Mammary microvascular endothelial cell (primary cell): ENCODE results near the gene NLRP7. TPM values are rescaled to one million over a fixed set of nuclear protein-coding genes. Genes with fewer than 3 reads are reported as not detected.

Source experiments
- total RNA-seq: library from RNA; depleted of rRNA; stranded (reverse); fragments of >200 nt; gene quantifications from 2 replicates; pipeline ENCODE4 v1.2.3, GENCODE V29; 2015

NLRP7 gene
- not detected in 2 replicates for total RNA-seq

DNA sequence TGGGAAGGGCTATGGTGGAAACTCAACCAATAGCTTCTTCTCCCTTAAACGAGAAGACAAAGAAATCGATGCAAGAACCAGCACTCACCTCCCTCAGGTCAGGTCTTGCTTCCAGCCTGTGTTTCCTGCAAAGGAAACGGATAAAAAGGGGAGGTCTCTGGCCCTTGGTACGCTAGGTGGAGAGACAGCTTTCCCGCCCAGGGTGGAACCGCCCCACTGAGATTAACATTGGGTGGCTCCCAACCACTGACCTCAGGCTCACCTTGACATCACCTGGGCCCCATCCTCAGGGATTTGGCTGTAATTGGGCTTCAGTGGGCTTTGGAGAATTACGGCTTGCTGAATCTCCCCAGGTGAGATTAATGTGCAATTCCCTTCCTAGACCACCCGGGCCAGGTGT, at the start of gene NLRP7:
Gene NLRP7, minus strand, starts transcription at position 150 of the 400 bp plus-strand sequence.

GRCh38 chr19:54905803-54906511, 41.4 kb downstream of the NLRP7 start, which contains the start of gene NCR1:
Gene NCR1, plus strand, starts transcription at chr19:54906148. Its CDS starts 40 bp downstream, at chr19:54906188.

DNA sequence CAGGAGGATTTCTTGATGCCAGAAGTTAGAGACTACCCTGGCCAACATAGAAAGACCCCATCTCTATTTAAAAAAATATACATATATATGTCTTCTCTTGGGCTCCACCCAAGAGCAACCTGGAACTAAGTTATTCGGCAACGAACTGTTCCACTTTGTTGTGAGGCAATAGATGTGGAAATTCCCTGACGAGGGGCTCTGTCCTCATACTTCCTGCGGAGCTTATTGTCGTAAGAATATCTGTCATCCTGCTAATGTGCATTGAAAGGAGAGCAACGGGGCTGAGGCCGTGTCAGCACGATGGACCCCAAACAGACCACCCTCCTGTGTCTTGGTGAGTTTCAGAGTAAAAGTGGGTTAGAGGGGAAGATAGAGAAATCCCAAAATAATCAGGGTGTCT, 73.3 kb downstream of the NLRP7 start, which contains the start of gene FCAR:
Gene FCAR, plus strand, starts transcription at position 246 of the 400 bp plus-strand sequence. Its CDS starts 55 bp downstream, at position 301.

Other genes starting within 250 kb of the NLRP7 start
- gene KIR3DL3, start 223.1 kb downstream of the NLRP7 start, total RNA-seq, result not detected in 2 replicates
- not detected in 2 replicates for gene KIR2DL3, start 209.0 kb downstream of the NLRP7 start, total RNA-seq
- not detected in 2 replicates for gene KIR2DL1, start 177.7 kb downstream of the NLRP7 start, total RNA-seq
- gene KIR2DL4, start 143.9 kb downstream of the NLRP7 start, total RNA-seq, result not detected in 2 replicates
- not detected in 2 replicates for gene KIR3DL1, start 131.1 kb downstream of the NLRP7 start, total RNA-seq
- not detected in 2 replicates for gene KIR2DS4, start 114.9 kb downstream of the NLRP7 start, total RNA-seq
- gene KIR3DL2, start 97.1 kb downstream of the NLRP7 start, total RNA-seq, result not detected in 2 replicates
- not detected in 2 replicates for gene FCAR, start 73.3 kb downstream of the NLRP7 start, total RNA-seq
- gene NCR1, start 41.4 kb downstream of the NLRP7 start, total RNA-seq, result not detected in 2 replicates
- gene NLRP2, start 18.8 kb upstream of the NLRP7 start, total RNA-seq, result 0.25 and 1.4 TPM in 2 replicates
- gene GP6, start 90.7 kb upstream of the NLRP7 start, total RNA-seq, result not detected in 2 replicates
- gene RDH13, start 115.6 kb upstream of the NLRP7 start, total RNA-seq, result 8.1 and 8.8 TPM in 2 replicates
- 12.6 and 14.7 TPM in 2 replicates for gene EPS8L1, start 128.3 kb upstream of the NLRP7 start, total RNA-seq
- gene PPP1R12C, start 170.1 kb upstream of the NLRP7 start, total RNA-seq, result 58.8 and 64.1 TPM in 2 replicates
- 0.79 and 3.1 TPM in 2 replicates for gene TNNT1, start 201.7 kb upstream of the NLRP7 start, total RNA-seq
- gene TNNI3, start 210.2 kb upstream of the NLRP7 start, total RNA-seq, result not detected in 2 replicates
- gene DNAAF3, start 219.1 kb upstream of the NLRP7 start, total RNA-seq, result 0.79 and 1.8 TPM in 2 replicates
- not detected in 2 replicates for gene SYT5, start 232.8 kb upstream of the NLRP7 start, total RNA-seq